Right lobe of liver (tissue), 6 donors: Measurements from ENCODE around the gene CARHSP1. TPM values are rescaled to one million over a fixed set of nuclear protein-coding genes. Genes with fewer than 3 reads are reported as not detected.

Source experiments
- ATAC-seq, 4 donors: fragments of 200-7000 bp; cut with Tn5 transposase; one replicate each; pipeline ENCODE4 v1.9.1; 2020; ENCODE audit warnings: mild to moderate bottlenecking in 4 of 4, moderate library complexity in 4 of 4
- DNase-seq, 3 donors: peaks; one replicate each; pipeline ENCODE4 v3.0.0-alpha.2; 2020
- H3K27ac ChIP-seq, 3 donors: fragments of 200-600 bp; one replicate each; pipeline ENCODE4 v1.8.0; 2022
- H3K27me3 ChIP-seq, 2 donors: fragments of 200-600 bp; one replicate each; pipeline ENCODE4 v1.8.0; 2022
- H3K36me3 ChIP-seq, 4 donors: fragments of 200-600 bp; sonication (generic) in 1 of 4; one replicate each; pipeline versions ENCODE4 v1.5.1 to v1.8.0; 2017 to 2022; ENCODE audit warnings: control low read depth in 1 of 4
- H3K4me1 ChIP-seq, 4 donors: fragments of 200-600 bp; sonication (generic) in 1 of 4; one replicate each; pipeline versions ENCODE4 v1.5.1 to v1.8.0; 2017 to 2022; ENCODE audit warnings: control low read depth in 1 of 4
- H3K4me3 ChIP-seq, 3 donors: fragments of 200-600 bp; one replicate each; pipeline ENCODE4 v1.8.0; 2022
- H3K9me3 ChIP-seq, 4 donors: fragments of 200-600 bp; sonication (generic) in 1 of 4; one replicate each; pipeline versions ENCODE4 v1.5.1 to v1.8.0; 2017 to 2022; ENCODE audit warnings: control low read depth in 1 of 4
- CTCF ChIP-seq, 4 donors: fragments of 200-600 bp in 3 of 4; fragments of 450-650 bp in 1 of 4; IDR thresholded peaks; one replicate each; pipeline versions ENCODE4 v1.5.1 to v1.8.0; 2016 to 2022; ENCODE audit warnings: antibody characterized with exemption in 4 of 4, mild to moderate bottlenecking in 2 of 4
- POLR2A ChIP-seq: fragments of 450-650 bp; IDR thresholded peaks from one replicate; pipeline ENCODE4 v1.6.1; 2017; ENCODE audit warnings: antibody characterized with exemption, mild to moderate bottlenecking
- WGBS: methylation state at CpG from one replicate; pipeline ENCODE4 v1.1.6; 2018; ENCODE audit warnings: low coverage, low lambda C conversion rate; ENCODE audit not compliant: insufficient coverage; ENCODE audit errors: missing lambda C conversion rate; 5-methylcytosine and 5-hydroxymethylcytosine counted together
- intact Hi-C, 2 donors: fragments of 100-400 bp; cut with DNase I; formaldehyde crosslinking; loops; one replicate each; pipeline versions ENCODE4 v1.11.2 to v1.14.1; 2022
- total RNA-seq, 6 experiments: library from RNA; depleted of rRNA in 2 of 6; stranded (reverse); fragments of >200 nt in 2 of 6; fragmentation: NEBNext Ultra II Directional in 3 of 6; extraction: Animal tissue kit (Norgen Biotek cat#: 25700) in 3 of 6; gene quantifications; one replicate each; pipeline versions ENCODE4 v1.1.0 to v1.2.4, GENCODE V29; 2016 to 2023
- donor health status: DM: no; HTN: yes; CAD: no.
- donor health status: DM: no; HTN: no; CAD: no.
- donor health status: DM: no; HTN: no; CAD: no.
- donor health status: DM: no; HTN: yes; CAD: no.
- donor health status: DM: no; HTN: yes; CAD: no.

CARHSP1 gene
- total RNA-seq, 6 experiments from 2014 or later, result 61.5 to 132 (median 73.1) TPM

GRCh38 chr16:8858994-8859912, 9.6 kb downstream of the CARHSP1 start:
- DNase-seq, result peak in 1 of 3 donors; percentile 46
- 88% methylated on average over 7 of the region's 31 CpGs for WGBS
- H3K27me3 ChIP-seq, result no peaks in the 10 kb centered on the region
- peaks cover 0 to 15% (median 10%) of the 10 kb centered on the region in 4 donors for H3K36me3 ChIP-seq
- no peak for TF ChIP-seq POLR2A
- TF ChIP-seq CTCF (IDR thresholded peaks at IDR 0.05), result no peak
- H3K27ac ChIP-seq, result peak overlapping the region; percentile 40 to 89 (median 40)
- ATAC-seq, result no peak
- peaks cover 0 to 48% (median 19%) of the 10 kb centered on the region in 4 donors for H3K4me1 ChIP-seq
- intact Hi-C loops, result no loop called here
- no peaks in the 10 kb centered on the region for H3K9me3 ChIP-seq
- peak overlapping the region in 2 of 3 donors; percentile 29 to 52 for H3K4me3 ChIP-seq

- H3K27me3 ChIP-seq, result no peaks in the 10 kb centered on the region
- 91% methylated on average over 1 of the region's 5 CpGs for WGBS
- ATAC-seq, result no peak
- H3K9me3 ChIP-seq, result no peaks in the 10 kb centered on the region
- DNase-seq, result no peak
- no peak overlapping the region for H3K4me3 ChIP-seq
- peaks cover 0 to 30% (median 9%) of the 10 kb centered on the region in 4 donors for H3K4me1 ChIP-seq
- H3K36me3 ChIP-seq, result peaks cover 0 to 21% (median 10%) of the 10 kb centered on the region in 4 donors
- H3K27ac ChIP-seq, result no peak overlapping the region
- TF ChIP-seq CTCF (IDR thresholded peaks at IDR 0.05) (no peak), POLR2A (no peak)
- intact Hi-C loops, result no loop called here
Measured at GRCh38 chr16:8855972-8856371, 12.8 kb downstream of the CARHSP1 start.

- TF ChIP-seq CTCF (IDR thresholded peaks at IDR 0.05) (peak; percentile 16 to 38 (median 28)), POLR2A (no peak)
- peak in 2 of 4 donors; percentile 2 to 5 for ATAC-seq
- no peaks in the 10 kb centered on the region for H3K27me3 ChIP-seq
- H3K4me1 ChIP-seq, result peaks cover 0 to 30% (median 12%) of the 10 kb centered on the region in 4 donors
- no peak overlapping the region for H3K4me3 ChIP-seq
- no peak for DNase-seq
- H3K9me3 ChIP-seq, result no peaks in the 10 kb centered on the region
- H3K36me3 ChIP-seq, result peaks cover 0 to 21% (median 10%) of the 10 kb centered on the region in 4 donors
- intact Hi-C loops, result no loop called here
- 89% methylated on average over 4 of the region's 11 CpGs for WGBS
- H3K27ac ChIP-seq, result no peak overlapping the region
Measured at GRCh38 chr16:8855051-8855786, 13.6 kb downstream of the CARHSP1 start.

- no peak for DNase-seq
- 96% methylated on average over 3 of the region's 9 CpGs for WGBS
Measured at GRCh38 chr16:8854298-8854948, 14.4 kb downstream of the CARHSP1 start.

More at GRCh38 chr16:8854298-8854948, 14.4 kb downstream of the CARHSP1 start:
- no peaks in the 10 kb centered on the region for H3K9me3 ChIP-seq
- H3K27me3 ChIP-seq, result no peaks in the 10 kb centered on the region
- peak overlapping the region in 1 of 3 donors; percentile 8 for H3K27ac ChIP-seq
- no peak for TF ChIP-seq CTCF (IDR thresholded peaks at IDR 0.05)
- no peak for TF ChIP-seq POLR2A
- ATAC-seq, result no peak
- peaks cover 0 to 21% (median 10%) of the 10 kb centered on the region in 4 donors for H3K36me3 ChIP-seq
- H3K4me3 ChIP-seq, result no peak overlapping the region
- H3K4me1 ChIP-seq, result peaks cover 0 to 30% (median 12%) of the 10 kb centered on the region in 4 donors
- intact Hi-C loops, result no loop called here
